SK-N-SH (cell line): ENCODE data around the gene SLC25A51. TPM values are rescaled to one million over a fixed set of nuclear protein-coding genes. Genes with fewer than 3 reads are reported as not detected.

Experiments
- CTCF ChIA-PET: fragments of 300-600, 350-600 bp; formaldehyde crosslinking; extraction: SDS; loops from one replicate; lab custom pipeline; 2021; lab: Yijun Ruan, JAX
- POLR2A ChIA-PET: fragments of 350-600 bp; sonication (Branson Sonifier 250); formaldehyde crosslinking; extraction: SDS; loops from one replicate; lab custom pipeline; 2020; ENCODE audit warnings: antibody characterized with exemption, inconsistent platforms; lab: Yijun Ruan, JAX
- DNase-seq: peaks from one replicate; pipeline ENCODE4 v3.0.0; 2012
- H2AFZ ChIP-seq: fragments of 200-600 bp; sonication (generic); 2 replicates; pipeline ENCODE4 v1.8.1; 2016; ENCODE audit warnings: antibody characterized with exemption, mild to moderate bottlenecking, low read depth
- H3F3A ChIP-seq: fragments of 200-600 bp; sonication (generic); replicated peaks from 2 replicates; pipeline ENCODE3; 2016; ENCODE audit warnings: antibody characterized with exemption, mild to moderate bottlenecking; ENCODE audit not compliant: insufficient read depth
- H3K27ac ChIP-seq, 2 experiments: fragments of 200-500 bp in 1 of 2; fragments of 200-600 bp in 1 of 2; sonication (Bioruptor generic) in 1 of 2; sonication (generic), shearing (Covaris generic) in 1 of 2; 2 replicates each; pipeline versions ENCODE4 v1.5.1 to v1.6.1; 2014 to 2016; ENCODE audit warnings: low read depth in 2 of 2, inconsistent platforms in 1 of 2, low read length in 1 of 2, mild to moderate bottlenecking in 1 of 2, mixed read lengths in 1 of 2
- H3K27me3 ChIP-seq: fragments of 200-600 bp; sonication (generic), shearing (Covaris generic); 2 replicates; pipeline ENCODE4 v1.6.1; 2016; ENCODE audit warnings: mixed run types; ENCODE audit not compliant: insufficient read depth
- H3K36me3 ChIP-seq, 2 experiments: fragments of 200-500 bp in 1 of 2; fragments of 200-600 bp in 1 of 2; sonication (Bioruptor generic) in 1 of 2; sonication (generic) in 1 of 2; replicated peaks in 1 of 2; 2 replicates each; pipeline versions ENCODE3 to v1.5.1; 2014 to 2016; ENCODE audit warnings: low read length in 1 of 2, mild to moderate bottlenecking in 1 of 2; ENCODE audit not compliant: insufficient read depth in 2 of 2, control insufficient read depth in 1 of 2
- H3K4me1 ChIP-seq, 2 experiments: fragments of 200-500 bp in 1 of 2; fragments of 200-600 bp in 1 of 2; sonication (Bioruptor generic) in 1 of 2; sonication (generic), shearing (Covaris generic) in 1 of 2; 2 replicates each; pipeline versions ENCODE4 v1.5.1 to v1.6.1; 2014 to 2016; ENCODE audit warnings: low read depth in 1 of 2, low read length in 1 of 2, mixed run types in 1 of 2; ENCODE audit not compliant: insufficient read depth in 2 of 2, control insufficient read depth in 1 of 2
- H3K4me2 ChIP-seq: fragments of 200-600 bp; sonication (generic), shearing (Covaris generic); 2 replicates; pipeline ENCODE4 v1.6.1; 2017; ENCODE audit warnings: mixed run types
- H3K4me3 ChIP-seq, 2 experiments: fragments of 200-500 bp in 1 of 2; fragments of 200-600 bp in 1 of 2; sonication (Bioruptor generic) in 1 of 2; sonication (generic), shearing (Covaris generic) in 1 of 2; 2 replicates each; pipeline versions ENCODE4 v1.5.1 to v1.8.1; 2014 to 2016; ENCODE audit warnings: low read depth in 2 of 2, inconsistent platforms in 1 of 2, low read length in 1 of 2, mild to moderate bottlenecking in 1 of 2, mixed read lengths in 1 of 2, moderate library complexity in 1 of 2
- H3K79me2 ChIP-seq: fragments of 200-600 bp; sonication (generic); 2 replicates; pipeline ENCODE4 v1.8.1; 2017; ENCODE audit warnings: mild to moderate bottlenecking; ENCODE audit not compliant: insufficient read depth
- H3K9ac ChIP-seq: fragments of 200-600 bp; sonication (generic); 2 replicates; pipeline ENCODE4 v1.6.1; 2017; ENCODE audit warnings: mixed run types
- H3K9me2 ChIP-seq: fragments of 200-600 bp; sonication (generic); 2 replicates; pipeline ENCODE4 v1.6.1; 2017; ENCODE audit warnings: mixed run types
- H3K9me3 ChIP-seq: fragments of 200-600 bp; sonication (generic); 2 replicates; pipeline ENCODE4 v1.6.1; 2017; ENCODE audit warnings: mixed run types, mild to moderate bottlenecking, moderate library complexity
- H4K20me1 ChIP-seq: fragments of 200-600 bp; sonication (generic); 2 replicates; pipeline ENCODE4 v1.6.1; 2017; ENCODE audit warnings: mild to moderate bottlenecking, mixed run types; ENCODE audit not compliant: insufficient read depth
- EP300 ChIP-seq, 2 experiments: IDR thresholded peaks; 2 replicates each; pipeline versions ENCODE4 v1.4.0 to v1.6.1; 2012; ENCODE audit warnings: borderline replicate concordance in 1 of 2, low read depth in 1 of 2, low read length in 1 of 2
- FOSL2 ChIP-seq: IDR thresholded peaks from 2 replicates; pipeline ENCODE4 v1.4.0; 2012; ENCODE audit warnings: low read depth, mild to moderate bottlenecking, moderate library complexity, borderline replicate concordance
- FOXJ3 ChIP-seq: sonication (generic); formaldehyde crosslinking; IDR thresholded peaks from 2 replicates; pipeline ENCODE4 v1.5.1; 2020; ENCODE audit warnings: mild to moderate bottlenecking, missing genetic modification reagents
- FOXM1 ChIP-seq: IDR thresholded peaks from 2 replicates; pipeline ENCODE4 v1.4.0; 2012; ENCODE audit warnings: low read depth, mild to moderate bottlenecking
- GABPA ChIP-seq: IDR thresholded peaks from 2 replicates; pipeline ENCODE4 v1.4.0; 2012; ENCODE audit warnings: low read depth, mild to moderate bottlenecking
- MEF2A ChIP-seq: IDR thresholded peaks from 2 replicates; pipeline ENCODE4 v1.4.0; 2012; ENCODE audit warnings: low read depth, borderline replicate concordance
- MXI1 ChIP-seq: IDR thresholded peaks from 2 replicates; pipeline ENCODE4 v1.6.1; 2012; ENCODE audit warnings: mild to moderate bottlenecking, low read depth, low read length, improper control_type of control experiment
- NFIC ChIP-seq: IDR thresholded peaks from 2 replicates; pipeline ENCODE4 v1.4.0; 2012; ENCODE audit warnings: borderline replicate concordance
- RAD21 ChIP-seq: IDR thresholded peaks from 2 replicates; pipeline ENCODE4 v1.6.1; 2012; ENCODE audit warnings: mild to moderate bottlenecking, low read length
- RXRA ChIP-seq: IDR thresholded peaks from 2 replicates; pipeline ENCODE4 v1.4.0; 2012; ENCODE audit warnings: low read depth, mild to moderate bottlenecking, borderline replicate concordance
- SIN3A ChIP-seq: IDR thresholded peaks from 2 replicates; pipeline ENCODE4 v1.6.1; 2012; ENCODE audit warnings: low read depth, mild to moderate bottlenecking, low read length, moderate library complexity, borderline replicate concordance
- SMC3 ChIP-seq: IDR thresholded peaks from 2 replicates; pipeline ENCODE4 v1.6.1; 2012; ENCODE audit warnings: low read depth, low read length, improper control_type of control experiment
- TCF12 ChIP-seq: IDR thresholded peaks from 2 replicates; pipeline ENCODE4 v1.4.0; 2012
- TEAD4 ChIP-seq: IDR thresholded peaks from 2 replicates; pipeline ENCODE4 v1.4.0; 2012; ENCODE audit warnings: mild to moderate bottlenecking, borderline replicate concordance; ENCODE audit not compliant: insufficient read depth
- YY1 ChIP-seq: IDR thresholded peaks from 2 replicates; pipeline ENCODE4 v1.4.0; 2012; ENCODE audit warnings: low read depth, mild to moderate bottlenecking
- WGBS: methylation state at CpG from one replicate; pipeline ENCODE4 v1.1.6; 2017; ENCODE audit warnings: low lambda C conversion rate; 5-methylcytosine and 5-hydroxymethylcytosine counted together
- polyA plus RNA-seq, 3 experiments: library from polyadenylated mRNA; depleted of rRNA; stranded (reverse); fragments of >200 nt; gene quantifications; 2 replicates each; pipeline ENCODE4 v1.2.3, GENCODE V29; 2012
- TF ChIP-seq, protein P1 (sequence below): IDR thresholded peaks from 2 replicates; pipeline ENCODE4; 2012
- TF ChIP-seq, protein P2 (sequence below): fragments of 150-350 bp; IDR thresholded peaks from 2 replicates; pipeline ENCODE4 v1.6.1; 2017; ENCODE audit warnings: antibody characterized with exemption, low read length, low read depth, borderline replicate concordance
- TF ChIP-seq, protein P3 (sequence below): IDR thresholded peaks from 2 replicates; pipeline ENCODE4 v1.4.0; 2012; ENCODE audit warnings: low read depth
- TF ChIP-seq, protein P4 (sequence below): fragments of 150-350 bp; IDR thresholded peaks from 2 replicates; pipeline ENCODE4 v1.6.1; 2016; ENCODE audit warnings: mild to moderate bottlenecking, low read depth, low read length

SLC25A51 gene
- polyA plus RNA-seq, 1 of the 3 experiments (the other 2 are of a cell fraction), result 13.3 TPM

DNA sequence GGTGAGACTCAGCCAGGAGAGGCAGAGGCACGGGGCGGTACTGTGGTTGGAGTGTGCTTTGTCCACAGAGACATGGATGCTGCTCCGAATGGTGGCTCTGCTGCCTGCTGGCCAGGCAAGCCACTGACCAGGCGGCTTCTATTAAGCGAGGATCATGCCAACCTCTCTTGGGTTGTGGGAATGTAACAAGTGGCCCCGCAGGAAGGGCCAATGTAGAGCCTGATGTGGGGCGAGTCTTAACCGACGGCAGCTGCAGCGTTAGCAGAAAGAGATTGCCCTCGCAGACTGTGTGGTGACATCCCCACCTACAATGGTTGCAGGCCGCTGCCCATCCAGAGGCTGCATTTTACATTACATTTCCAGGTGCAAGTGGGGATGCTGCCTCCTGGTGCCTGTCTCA, 46.6 kb upstream of the SLC25A51 start:
- H3K9me3 ChIP-seq, result no peaks in the 10 kb centered on the region
- 95% methylated on average over 12 of the region's 12 CpGs for WGBS
- H3K9me2 ChIP-seq, result no peaks in the 10 kb centered on the region
- TF ChIP-seq GABPA (no peak), RAD21 (peak; percentile 26), SMC3 (peak; percentile 26; the same call in 1 of the 2 replicates), FOXJ3 (CRISPR knock-in tag) (no peak)
- TF ChIP-seq, protein P1, sequence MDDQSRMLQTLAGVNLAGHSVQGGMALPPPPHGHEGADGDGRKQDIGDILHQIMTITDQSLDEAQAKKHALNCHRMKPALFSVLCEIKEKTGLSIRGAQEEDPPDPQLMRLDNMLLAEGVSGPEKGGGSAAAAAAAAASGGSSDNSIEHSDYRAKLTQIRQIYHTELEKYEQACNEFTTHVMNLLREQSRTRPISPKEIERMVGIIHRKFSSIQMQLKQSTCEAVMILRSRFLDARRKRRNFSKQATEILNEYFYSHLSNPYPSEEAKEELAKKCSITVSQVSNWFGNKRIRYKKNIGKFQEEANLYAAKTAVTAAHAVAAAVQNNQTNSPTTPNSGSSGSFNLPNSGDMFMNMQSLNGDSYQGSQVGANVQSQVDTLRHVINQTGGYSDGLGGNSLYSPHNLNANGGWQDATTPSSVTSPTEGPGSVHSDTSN, result no peak
- H3K4me1 ChIP-seq, result peaks cover 29 to 44% of the 10 kb centered on the region in 2 experiments; a peak in 3 of 4 replicates
- no peaks in the 10 kb centered on the region for H4K20me1 ChIP-seq
- peaks cover 18 to 33% of the 10 kb centered on the region in 2 experiments for H3K36me3 ChIP-seq
- no peak for DNase-seq
- H3K27ac ChIP-seq, result peak overlapping the region; percentile 31 to 57; a peak in 2 of 4 replicates
- peaks cover 34% of the 10 kb centered on the region for H3F3A ChIP-seq
- H3K9ac ChIP-seq, result no peak overlapping the region
- ChIA-PET POLR2A (interaction anchor here (0.7 kb wide), 1 partner anchor 16 kb away, joined by 5 read pairs; no protein-coding TSS in a partner anchor), CTCF (interaction anchor here (1.1 to 1.8 kb wide), 2 partner anchors 37 to 47 kb away, joined by 4 to 7 read pairs; no protein-coding TSS in a partner anchor)
- H2AFZ ChIP-seq, result no peak overlapping the region
- H3K4me3 ChIP-seq, result no peak overlapping the region
- H3K27me3 ChIP-seq, result no peaks in the 10 kb centered on the region
- no peak overlapping the region for H3K4me2 ChIP-seq
- H3K79me2 ChIP-seq, result peaks cover 60% of the 10 kb centered on the region; the same call in 1 of the 2 replicates

DNA sequence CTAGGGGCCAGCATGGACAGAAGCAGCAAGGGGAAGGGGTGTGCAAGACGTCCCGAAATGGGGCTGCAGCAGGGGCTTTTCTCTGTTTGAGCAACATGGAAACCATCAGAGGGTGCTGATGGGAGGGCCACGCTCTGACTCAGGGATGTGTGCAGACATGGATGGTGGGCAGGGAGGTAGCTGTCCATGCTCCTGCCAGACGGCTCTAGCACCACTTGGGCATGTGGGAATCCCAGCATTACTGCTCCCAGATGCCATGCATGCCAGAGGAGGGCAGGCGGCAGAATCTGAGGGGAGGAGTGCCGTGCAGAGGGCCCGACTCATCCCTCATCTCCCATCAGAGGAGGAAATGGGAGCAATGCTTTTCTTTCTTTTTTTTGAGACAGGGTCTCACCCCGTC, 45.6 kb upstream of the SLC25A51 start:
- Histone ChIP-seq H3K27ac (peak overlapping the region; percentile 35 to 57; a peak in 3 of 4 replicates), H3K9me3 (no peaks in the 10 kb centered on the region), H3F3A (peaks cover 34% of the 10 kb centered on the region), H2AFZ (no peak overlapping the region), H4K20me1 (no peaks in the 10 kb centered on the region), H3K9ac (no peak overlapping the region), H3K79me2 (peaks cover 62% of the 10 kb centered on the region; the same call in 1 of the 2 replicates), H3K4me3 (no peak overlapping the region), H3K9me2 (no peaks in the 10 kb centered on the region), H3K4me1 (peaks cover 39 to 46% of the 10 kb centered on the region in 2 experiments; a peak in 3 of 4 replicates), H3K36me3 (peaks cover 9 to 36% of the 10 kb centered on the region in 2 experiments), H3K4me2 (peak overlapping the region; percentile 48; the same call in 1 of the 2 replicates), H3K27me3 (no peaks in the 10 kb centered on the region)
- ChIA-PET CTCF (interaction anchor here (1.2 to 1.6 kb wide), 2 partner anchors 30 to 36 kb away, joined by 3 to 7 read pairs; no protein-coding TSS in a partner anchor), POLR2A (interaction anchor here (0.7 to 1.0 kb wide), 2 partner anchors 12 to 483 kb away, joined by 3 read pairs; no protein-coding TSS in a partner anchor)
- no peak for DNase-seq
- TF ChIP-seq MXI1 (no peak), NFIC (0 out of 2 replicates have a peak, but pooled peaks have one; percentile 48), SIN3A (0 out of 2 replicates have a peak, but pooled peaks have one; percentile 7), YY1 (peak; percentile 60; the same call in 1 of the 2 replicates), RXRA (peak; percentile 49; the same call in 1 of the 2 replicates), FOXM1 (no peak), MEF2A (no peak), TCF12 (peak; percentile 80), TEAD4 (peak; percentile 81), EP300 (IDR thresholded peaks at IDR 0.05; ENCODE audit: borderline replicate concordance in 1 of 2, low read depth in 1 of 2, low read length in 1 of 2) (peak in 1 of 2 experiments; percentile 52; a peak in 1 of 4 replicates), RAD21 (no peak), FOXJ3 (CRISPR knock-in tag) (no peak), FOSL2 (peak; percentile 47)
- TF ChIP-seq, protein P2, sequence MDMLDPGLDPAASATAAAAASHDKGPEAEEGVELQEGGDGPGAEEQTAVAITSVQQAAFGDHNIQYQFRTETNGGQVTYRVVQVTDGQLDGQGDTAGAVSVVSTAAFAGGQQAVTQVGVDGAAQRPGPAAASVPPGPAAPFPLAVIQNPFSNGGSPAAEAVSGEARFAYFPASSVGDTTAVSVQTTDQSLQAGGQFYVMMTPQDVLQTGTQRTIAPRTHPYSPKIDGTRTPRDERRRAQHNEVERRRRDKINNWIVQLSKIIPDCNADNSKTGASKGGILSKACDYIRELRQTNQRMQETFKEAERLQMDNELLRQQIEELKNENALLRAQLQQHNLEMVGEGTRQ, result no peak
- TF ChIP-seq, protein P3, sequence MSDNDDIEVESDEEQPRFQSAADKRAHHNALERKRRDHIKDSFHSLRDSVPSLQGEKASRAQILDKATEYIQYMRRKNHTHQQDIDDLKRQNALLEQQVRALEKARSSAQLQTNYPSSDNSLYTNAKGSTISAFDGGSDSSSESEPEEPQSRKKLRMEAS, result peak; percentile 96
- TF ChIP-seq, protein P1, result peak; percentile 68
- TF ChIP-seq, protein P4, sequence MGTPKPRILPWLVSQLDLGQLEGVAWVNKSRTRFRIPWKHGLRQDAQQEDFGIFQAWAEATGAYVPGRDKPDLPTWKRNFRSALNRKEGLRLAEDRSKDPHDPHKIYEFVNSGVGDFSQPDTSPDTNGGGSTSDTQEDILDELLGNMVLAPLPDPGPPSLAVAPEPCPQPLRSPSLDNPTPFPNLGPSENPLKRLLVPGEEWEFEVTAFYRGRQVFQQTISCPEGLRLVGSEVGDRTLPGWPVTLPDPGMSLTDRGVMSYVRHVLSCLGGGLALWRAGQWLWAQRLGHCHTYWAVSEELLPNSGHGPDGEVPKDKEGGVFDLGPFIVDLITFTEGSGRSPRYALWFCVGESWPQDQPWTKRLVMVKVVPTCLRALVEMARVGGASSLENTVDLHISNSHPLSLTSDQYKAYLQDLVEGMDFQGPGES, result no peak
- WGBS, result 32% methylated on average over 7 of the region's 8 CpGs
